ENCODE data around the gene SGO2.

Gene SGO2

DNA sequence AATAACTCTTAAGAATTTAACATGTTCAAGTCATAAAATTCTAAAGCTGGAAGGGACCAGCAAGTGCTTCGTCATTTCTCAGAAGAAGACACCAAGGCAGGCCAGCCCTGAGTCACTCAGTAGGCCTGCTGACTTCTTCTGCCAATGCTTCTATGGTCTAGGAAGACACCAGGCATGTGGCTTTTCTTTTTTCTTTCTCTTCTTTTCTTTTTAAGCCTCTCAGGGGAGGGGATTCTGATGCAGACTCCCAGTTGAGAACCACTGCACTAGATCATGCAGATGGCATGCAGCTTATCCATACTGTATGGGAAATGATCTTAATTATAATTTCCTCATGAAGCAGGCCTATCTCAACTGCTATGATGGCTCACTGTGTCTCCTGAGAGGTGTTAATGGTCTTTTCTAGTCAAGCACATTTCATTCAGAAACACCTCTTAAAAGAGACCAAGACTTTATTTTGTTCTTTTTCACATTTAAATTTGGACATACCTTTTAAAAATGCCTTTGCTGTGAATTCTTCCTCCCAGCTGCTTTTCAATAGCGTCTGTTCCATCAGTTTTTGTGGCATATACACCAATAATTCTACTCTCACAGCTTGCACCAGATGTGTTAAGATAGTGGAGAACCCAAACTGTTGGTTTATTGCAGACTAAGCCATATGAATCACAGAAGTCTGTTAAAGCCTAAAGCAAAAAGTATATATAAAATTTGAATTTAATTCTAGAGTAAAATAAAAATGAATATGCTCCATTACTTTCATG, 27.4 kb upstream of the SGO2 start (continued):
- no peak for TF ChIP-seq IKZF3 (tag by site-specific recombination; IDR thresholded peaks at IDR 0.05)
- no peak for TF ChIP-seq MYNN (tag by site-specific recombination; IDR thresholded peaks at IDR 0.05; ENCODE audit: borderline replicate concordance)
- TF ChIP-seq ZNF274 (IDR thresholded peaks at IDR 0.05; ENCODE audit: low read length) = no peak
- no peak for TF ChIP-seq ZNF274 (tag by site-specific recombination; IDR thresholded peaks at IDR 0.05; ENCODE audit: borderline replicate concordance)
- no peak for TF ChIP-seq ZNF214 (tag by site-specific recombination; IDR thresholded peaks at IDR 0.05; ENCODE audit: borderline replicate concordance)

DNA sequence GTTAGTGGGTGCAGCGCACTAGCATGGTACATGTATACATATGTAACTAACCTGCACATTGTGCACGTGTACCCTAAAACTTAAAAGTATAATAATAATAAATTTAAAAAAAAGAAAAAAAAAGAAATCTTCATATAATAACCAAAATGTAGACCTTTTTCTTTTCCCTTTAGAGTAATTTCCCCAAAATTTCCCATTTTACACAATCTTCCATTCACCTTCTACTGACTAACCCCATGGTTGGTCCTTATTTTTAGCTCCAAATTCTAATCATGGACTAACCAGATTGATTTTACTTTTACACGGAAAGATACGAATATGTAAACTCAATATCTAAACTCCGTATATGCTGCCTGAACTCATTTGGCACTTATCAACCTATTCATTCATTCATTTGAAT, 23.8 kb upstream of the SGO2 start:
- H3K4me1 ChIP-seq (ENCODE audit: control insufficient read depth, insufficient read depth, low read length) = no peaks in the 10 kb centered on the region
- no peaks in the 10 kb centered on the region for H3K9me3 ChIP-seq (ENCODE audit: control insufficient read depth, insufficient read depth, low read depth, low read length)
- no peak overlapping the region for H3K27ac ChIP-seq (ENCODE audit: extremely low read depth, low read depth, low read length)
- CTCF ChIA-PET = no interaction called here
- H3K36me3 ChIP-seq (ENCODE audit: control insufficient read depth in 2 of 2, insufficient read depth in 1 of 2, low read length in 2 of 2) = peaks cover 13 to 36% of the 10 kb centered on the region in 2 experiments; a peak in 2 of 3 replicates
- no peak overlapping the region for H3K4me3 ChIP-seq (ENCODE audit: low read depth, low read length)
- TF ChIP-seq SCRT2 (tag by site-specific recombination; IDR thresholded peaks at IDR 0.05) (no peak), ZFP41 (tag by site-specific recombination; IDR thresholded peaks at IDR 0.05; ENCODE audit: borderline replicate concordance) (no peak), TCF7L2 (IDR thresholded peaks at IDR 0.05; ENCODE audit: borderline replicate concordance, low read depth, low read length) (no peak), ZNF843 (tag by site-specific recombination; IDR thresholded peaks at IDR 0.05) (no peak), ZNF292 (tag by site-specific recombination; IDR thresholded peaks at IDR 0.05; ENCODE audit: borderline replicate concordance, low read depth) (no peak), ZNF423 (tag by site-specific recombination; IDR thresholded peaks at IDR 0.05) (no peak), SALL2 (tag by site-specific recombination; IDR thresholded peaks at IDR 0.05; ENCODE audit: borderline replicate concordance) (no peak)
- POLR2A ChIA-PET = no interaction called here

DNA sequence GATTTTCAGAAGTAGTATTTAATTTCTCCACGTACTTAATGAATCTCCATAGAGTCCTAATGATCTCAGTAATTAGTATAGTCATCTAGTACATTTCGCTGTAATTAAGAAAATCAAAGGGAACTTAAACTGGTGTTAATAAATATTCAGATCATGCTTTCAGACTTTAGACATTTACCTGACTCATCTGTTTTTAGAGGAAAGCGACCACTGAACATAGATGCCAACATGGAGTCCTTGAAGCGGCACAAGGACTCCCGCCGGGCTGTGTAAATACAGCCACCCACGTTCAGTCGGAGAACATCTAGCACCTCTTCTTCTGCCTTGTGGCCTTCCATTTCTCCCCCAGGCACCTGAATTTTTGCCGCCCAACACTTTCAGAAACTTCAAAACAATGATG, 19.3 kb upstream of the SGO2 start:
- POLR2A ChIA-PET = interaction anchor here (1.0 kb wide), 1 partner anchor 19 kb away, joined by 3 read pairs; the partner anchor contains the start of gene SGO2
- TF ChIP-seq, protein P1, sequence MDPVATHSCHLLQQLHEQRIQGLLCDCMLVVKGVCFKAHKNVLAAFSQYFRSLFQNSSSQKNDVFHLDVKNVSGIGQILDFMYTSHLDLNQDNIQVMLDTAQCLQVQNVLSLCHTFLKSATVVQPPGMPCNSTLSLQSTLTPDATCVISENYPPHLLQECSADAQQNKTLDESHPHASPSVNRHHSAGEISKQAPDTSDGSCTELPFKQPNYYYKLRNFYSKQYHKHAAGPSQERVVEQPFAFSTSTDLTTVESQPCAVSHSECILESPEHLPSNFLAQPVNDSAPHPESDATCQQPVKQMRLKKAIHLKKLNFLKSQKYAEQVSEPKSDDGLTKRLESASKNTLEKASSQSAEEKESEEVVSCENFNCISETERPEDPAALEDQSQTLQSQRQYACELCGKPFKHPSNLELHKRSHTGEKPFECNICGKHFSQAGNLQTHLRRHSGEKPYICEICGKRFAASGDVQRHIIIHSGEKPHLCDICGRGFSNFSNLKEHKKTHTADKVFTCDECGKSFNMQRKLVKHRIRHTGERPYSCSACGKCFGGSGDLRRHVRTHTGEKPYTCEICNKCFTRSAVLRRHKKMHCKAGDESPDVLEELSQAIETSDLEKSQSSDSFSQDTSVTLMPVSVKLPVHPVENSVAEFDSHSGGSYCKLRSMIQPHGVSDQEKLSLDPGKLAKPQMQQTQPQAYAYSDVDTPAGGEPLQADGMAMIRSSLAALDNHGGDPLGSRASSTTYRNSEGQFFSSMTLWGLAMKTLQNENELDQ (tag by site-specific recombination; IDR thresholded peaks at IDR 0.05; ENCODE audit: low read depth) = no peak
- TF ChIP-seq, protein P2, sequence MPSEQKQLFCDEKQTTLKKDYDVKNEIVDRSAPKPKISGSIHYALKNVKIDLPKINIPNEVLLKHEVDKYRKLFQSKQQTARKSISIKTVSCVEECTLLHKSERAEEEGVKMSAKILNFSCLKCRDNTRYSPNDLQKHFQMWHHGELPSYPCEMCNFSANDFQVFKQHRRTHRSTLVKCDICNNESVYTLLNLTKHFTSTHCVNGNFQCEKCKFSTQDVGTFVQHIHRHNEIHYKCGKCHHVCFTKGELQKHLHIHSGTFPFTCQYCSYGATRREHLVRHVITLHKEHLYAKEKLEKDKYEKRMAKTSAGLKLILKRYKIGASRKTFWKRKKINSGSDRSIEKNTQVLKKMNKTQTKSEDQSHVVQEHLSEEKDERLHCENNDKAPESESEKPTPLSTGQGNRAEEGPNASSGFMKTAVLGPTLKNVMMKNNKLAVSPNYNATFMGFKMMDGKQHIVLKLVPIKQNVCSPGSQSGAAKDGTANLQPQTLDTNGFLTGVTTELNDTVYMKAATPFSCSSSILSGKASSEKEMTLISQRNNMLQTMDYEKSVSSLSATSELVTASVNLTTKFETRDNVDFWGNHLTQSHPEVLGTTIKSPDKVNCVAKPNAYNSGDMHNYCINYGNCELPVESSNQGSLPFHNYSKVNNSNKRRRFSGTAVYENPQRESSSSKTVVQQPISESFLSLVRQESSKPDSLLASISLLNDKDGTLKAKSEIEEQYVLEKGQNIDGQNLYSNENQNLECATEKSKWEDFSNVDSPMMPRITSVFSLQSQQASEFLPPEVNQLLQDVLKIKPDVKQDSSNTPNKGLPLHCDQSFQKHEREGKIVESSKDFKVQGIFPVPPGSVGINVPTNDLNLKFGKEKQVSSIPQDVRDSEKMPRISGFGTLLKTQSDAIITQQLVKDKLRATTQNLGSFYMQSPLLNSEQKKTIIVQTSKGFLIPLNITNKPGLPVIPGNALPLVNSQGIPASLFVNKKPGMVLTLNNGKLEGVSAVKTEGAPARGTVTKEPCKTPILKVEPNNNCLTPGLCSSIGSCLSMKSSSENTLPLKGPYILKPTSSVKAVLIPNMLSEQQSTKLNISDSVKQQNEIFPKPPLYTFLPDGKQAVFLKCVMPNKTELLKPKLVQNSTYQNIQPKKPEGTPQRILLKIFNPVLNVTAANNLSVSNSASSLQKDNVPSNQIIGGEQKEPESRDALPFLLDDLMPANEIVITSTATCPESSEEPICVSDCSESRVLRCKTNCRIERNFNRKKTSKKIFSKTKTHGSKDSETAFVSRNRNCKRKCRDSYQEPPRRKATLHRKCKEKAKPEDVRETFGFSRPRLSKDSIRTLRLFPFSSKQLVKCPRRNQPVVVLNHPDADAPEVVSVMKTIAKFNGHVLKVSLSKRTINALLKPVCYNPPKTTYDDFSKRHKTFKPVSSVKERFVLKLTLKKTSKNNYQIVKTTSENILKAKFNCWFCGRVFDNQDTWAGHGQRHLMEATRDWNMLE (tag by site-specific recombination; conservative IDR thresholded peaks at IDR 0.05; ENCODE audit: low read depth) = no peak
- no peak for TF ChIP-seq ZNF596 (tag by site-specific recombination; IDR thresholded peaks at IDR 0.05)
- Histone ChIP-seq H3K9me3 (ENCODE audit: control insufficient read depth, insufficient read depth, low read depth, low read length) (no peaks in the 10 kb centered on the region), H3K27ac (ENCODE audit: extremely low read depth, low read depth, low read length) (no peak overlapping the region), H3K4me1 (ENCODE audit: control insufficient read depth, insufficient read depth, low read length) (no peaks in the 10 kb centered on the region), H3K4me3 (ENCODE audit: low read depth, low read length) (no peak overlapping the region), H3K36me3 (ENCODE audit: control insufficient read depth in 2 of 2, insufficient read depth in 1 of 2, low read length in 2 of 2) (peaks cover 10 to 26% of the 10 kb centered on the region in 2 experiments; a peak in 2 of 3 replicates)
- CTCF ChIA-PET = no interaction called here
